Calu3 (cell line): ENCODE results near the gene TMEM62. TPM values are rescaled to one million over a fixed set of nuclear protein-coding genes. Genes with fewer than 3 reads are reported as not detected.

ENCODE experiments used
- BruUV-seq: library from RNA; stranded (reverse); fragments of 400-500 nt; replicated peaks from 2 replicates; lab custom pipeline; 2021; lab: Mats Ljungman, UMichigan
- CTCF ChIA-PET: fragments of 300-600 bp; sonication (Branson Sonifier 250); formaldehyde crosslinking; loops from one replicate; lab custom pipeline; 2022; ENCODE audit warnings: antibody characterized with exemption; lab: Charles Lee
- DNase-seq: peaks from one replicate; pipeline ENCODE4 v3.0.0; 2022
- H3K27ac Mint-ChIP-seq: one replicate; pipeline ENCODE4 v1.8.0; 2022; ENCODE audit warnings: mixed read lengths; ENCODE audit not compliant: unreplicated experiment
- H3K27me3 Mint-ChIP-seq: one replicate; pipeline ENCODE4 v1.8.0; 2022; ENCODE audit warnings: mixed read lengths; ENCODE audit not compliant: unreplicated experiment
- H3K36me3 Mint-ChIP-seq: one replicate; pipeline ENCODE4 v1.8.0; 2022; ENCODE audit warnings: mild to moderate bottlenecking, moderate library complexity, mixed read lengths; ENCODE audit not compliant: insufficient read depth, unreplicated experiment
- H3K4me1 Mint-ChIP-seq: one replicate; pipeline ENCODE4 v1.8.0; 2022; ENCODE audit warnings: mild to moderate bottlenecking, low read depth, mixed read lengths; ENCODE audit not compliant: unreplicated experiment
- H3K4me3 Mint-ChIP-seq: one replicate; pipeline ENCODE4 v1.8.0; 2022; ENCODE audit warnings: mild to moderate bottlenecking, low read depth, moderate library complexity, mixed read lengths; ENCODE audit not compliant: unreplicated experiment
- H3K9me3 Mint-ChIP-seq: one replicate; pipeline ENCODE4 v1.8.0; 2022; ENCODE audit warnings: low read depth, mixed read lengths; ENCODE audit not compliant: unreplicated experiment
- intact Hi-C: fragments of 100-400 bp; cut with micrococcal nuclease; formaldehyde crosslinking; loops from one replicate; pipeline ENCODE4 v1.10.0; 2022; ENCODE audit not compliant: unreplicated experiment
- total RNA-seq: library from RNA; stranded (reverse); gene quantifications from 2 replicates; pipeline ENCODE4 v1.2.3, GENCODE V29; 2022
- TF ChIP-seq, protein P1 (sequence below): fragments of 200-600 bp; IDR thresholded peaks from one replicate; pipeline ENCODE4 v1.8.0; 2022; ENCODE audit warnings: antibody characterized with exemption; ENCODE audit not compliant: unreplicated experiment

Gene TMEM62
- total RNA-seq, 1 experiment from 2014 or later = 25.4 TPM

DNA sequence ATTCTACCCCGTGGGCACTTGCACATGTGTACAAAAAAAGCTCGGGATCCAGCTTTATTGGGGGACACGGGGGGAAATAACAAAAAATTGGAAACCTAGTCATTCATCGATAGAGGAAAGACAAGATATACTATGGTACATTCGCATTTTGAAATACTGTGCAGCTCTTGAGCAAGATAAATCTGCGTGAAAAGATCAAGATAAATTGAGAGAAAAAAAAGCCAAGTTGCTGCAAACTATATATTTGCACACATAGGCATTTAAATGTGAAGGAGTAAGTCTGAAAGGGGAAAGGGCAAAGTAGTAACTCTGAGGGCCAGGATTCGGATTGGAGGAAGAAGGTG lies 26.9 kb upstream of the TMEM62 start:
- Mint-ChIP-seq H3K9me3 (no peaks in the 10 kb centered on the region), H3K36me3 (peaks cover 16% of the 10 kb centered on the region), H3K4me3 (peak overlapping the region; percentile 82), H3K4me1 (peaks cover 13% of the 10 kb centered on the region), H3K27ac (peak overlapping the region; percentile 83), H3K27me3 (no peaks in the 10 kb centered on the region)
- BruUV-seq = no TSS peak
- TF ChIP-seq, protein P1, sequence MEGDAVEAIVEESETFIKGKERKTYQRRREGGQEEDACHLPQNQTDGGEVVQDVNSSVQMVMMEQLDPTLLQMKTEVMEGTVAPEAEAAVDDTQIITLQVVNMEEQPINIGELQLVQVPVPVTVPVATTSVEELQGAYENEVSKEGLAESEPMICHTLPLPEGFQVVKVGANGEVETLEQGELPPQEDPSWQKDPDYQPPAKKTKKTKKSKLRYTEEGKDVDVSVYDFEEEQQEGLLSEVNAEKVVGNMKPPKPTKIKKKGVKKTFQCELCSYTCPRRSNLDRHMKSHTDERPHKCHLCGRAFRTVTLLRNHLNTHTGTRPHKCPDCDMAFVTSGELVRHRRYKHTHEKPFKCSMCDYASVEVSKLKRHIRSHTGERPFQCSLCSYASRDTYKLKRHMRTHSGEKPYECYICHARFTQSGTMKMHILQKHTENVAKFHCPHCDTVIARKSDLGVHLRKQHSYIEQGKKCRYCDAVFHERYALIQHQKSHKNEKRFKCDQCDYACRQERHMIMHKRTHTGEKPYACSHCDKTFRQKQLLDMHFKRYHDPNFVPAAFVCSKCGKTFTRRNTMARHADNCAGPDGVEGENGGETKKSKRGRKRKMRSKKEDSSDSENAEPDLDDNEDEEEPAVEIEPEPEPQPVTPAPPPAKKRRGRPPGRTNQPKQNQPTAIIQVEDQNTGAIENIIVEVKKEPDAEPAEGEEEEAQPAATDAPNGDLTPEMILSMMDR = no peak
- CTCF ChIA-PET = no interaction called here
- intact Hi-C loops = no loop called here
- DNase-seq = no peak

- no peak overlapping the region for H3K4me3 Mint-ChIP-seq
- no peak for DNase-seq
- no peak overlapping the region for H3K27ac Mint-ChIP-seq
- intact Hi-C loops = no loop called here
- TF ChIP-seq, protein P1 = no peak
- no peaks in the 10 kb centered on the region for H3K27me3 Mint-ChIP-seq
- BruUV-seq = no TSS peak
- peaks cover 9% of the 10 kb centered on the region for H3K4me1 Mint-ChIP-seq
- CTCF ChIA-PET = interaction anchor here (0.7 kb wide), 1 partner anchor 791 kb away, joined by 5 read pairs; no protein-coding TSS in a partner anchor
- H3K9me3 Mint-ChIP-seq = no peaks in the 10 kb centered on the region
- peaks cover 16% of the 10 kb centered on the region for H3K36me3 Mint-ChIP-seq
These were observed 25.6 kb upstream of the TMEM62 start for GRCh38 chr15:43107751-43108150.

DNA sequence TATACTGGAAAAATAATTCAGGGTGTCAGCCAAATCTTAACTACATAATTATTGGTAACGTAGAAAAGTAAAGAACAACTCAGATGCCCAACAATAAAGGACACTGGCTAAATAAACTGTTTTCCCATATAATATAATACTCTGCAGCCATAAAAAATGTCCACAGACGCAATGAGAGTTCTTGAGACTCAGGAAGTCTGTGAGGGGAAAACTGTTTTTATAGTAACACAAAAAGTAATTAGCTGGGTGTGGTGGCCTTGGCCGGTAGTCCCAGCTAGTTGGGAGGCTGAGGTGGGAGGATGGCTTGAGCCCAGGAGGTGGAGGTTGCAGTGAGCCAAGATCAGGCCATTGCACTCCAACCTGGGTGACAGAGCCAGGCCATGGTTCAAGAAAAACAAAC lies 22.0 kb upstream of the TMEM62 start:
- no peak for DNase-seq
- CTCF ChIA-PET = no interaction called here
- intact Hi-C loops = no loop called here
- no peaks in the 10 kb centered on the region for H3K27me3 Mint-ChIP-seq
- TF ChIP-seq, protein P1 = no peak
- no peak overlapping the region for H3K4me3 Mint-ChIP-seq
- no peaks in the 10 kb centered on the region for H3K9me3 Mint-ChIP-seq
- peaks cover 3% of the 10 kb centered on the region for H3K36me3 Mint-ChIP-seq
- H3K4me1 Mint-ChIP-seq = no peaks in the 10 kb centered on the region
- no TSS peak for BruUV-seq
- H3K27ac Mint-ChIP-seq = no peak overlapping the region

- TF ChIP-seq, protein P1 = no peak
- peaks cover 20% of the 10 kb centered on the region for H3K4me1 Mint-ChIP-seq
- CTCF ChIA-PET = no interaction called here
- H3K9me3 Mint-ChIP-seq = no peaks in the 10 kb centered on the region
- no peak overlapping the region for H3K4me3 Mint-ChIP-seq
- no TSS peak for BruUV-seq
- no peak overlapping the region for H3K27ac Mint-ChIP-seq
- no peak for DNase-seq
- peaks cover 11% of the 10 kb centered on the region for H3K36me3 Mint-ChIP-seq
- intact Hi-C loops = no loop called here
- no peaks in the 10 kb centered on the region for H3K27me3 Mint-ChIP-seq
These were observed 15.1 kb upstream of the TMEM62 start for GRCh38 chr15:43118286-43118685.
